Measurements from ENCODE around the gene LGALS7B.
"Not testable (repeated sequence)": the region's sequence is repeated elsewhere in the genome, so short reads cannot be mapped to it uniquely, and the experiment has no call there.

LGALS7B gene

DNA sequence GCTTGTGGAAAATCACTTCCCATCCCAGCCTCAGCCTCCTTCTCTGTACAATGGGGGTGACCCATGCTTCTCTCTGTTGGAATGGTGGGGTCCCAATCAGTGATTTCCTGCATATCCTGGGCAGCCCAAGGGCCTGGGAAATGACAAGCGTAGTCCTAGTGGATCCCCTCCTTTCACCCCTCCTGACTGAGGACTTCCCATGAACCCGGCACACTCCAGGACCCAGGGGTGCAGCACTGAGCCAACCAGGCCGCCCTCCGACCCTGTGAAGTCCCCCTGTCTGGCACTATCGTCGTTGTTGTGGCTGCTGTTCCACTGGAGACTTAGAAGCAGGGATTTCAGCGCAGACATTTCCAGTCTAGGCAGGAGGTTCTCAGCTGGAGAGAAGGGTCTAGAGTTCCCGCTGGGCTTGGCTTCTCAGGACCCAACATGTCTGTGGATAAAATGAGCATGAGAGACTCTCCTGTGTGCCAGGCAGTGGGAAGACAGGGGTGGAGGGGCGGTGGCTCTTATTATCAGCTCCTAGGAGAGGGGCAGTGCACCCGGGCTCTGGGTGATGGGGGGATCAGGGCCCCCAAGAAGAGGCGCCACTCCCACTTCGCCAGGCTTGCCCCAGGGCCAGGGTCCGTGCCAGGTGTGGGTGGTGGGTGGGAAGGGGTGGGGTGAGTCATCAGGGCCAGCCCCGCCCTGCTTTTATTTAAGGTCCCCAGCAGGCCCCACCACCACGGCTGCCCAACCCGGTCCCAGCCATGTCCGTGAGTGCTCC lies at the start of gene LGALS7B:
Gene LGALS7B (plus strand): TSS at position 723 of the 766 bp plus-strand sequence. CDS start 27 bp downstream, at position 750.
- DNase-seq (ENCODE audit: low read depth): no peak

- no peak for DNase-seq (ENCODE audit: low read depth)
Measured at GRCh38 chr19:38739440-38740256, 49.4 kb upstream of the LGALS7B start.

DNA sequence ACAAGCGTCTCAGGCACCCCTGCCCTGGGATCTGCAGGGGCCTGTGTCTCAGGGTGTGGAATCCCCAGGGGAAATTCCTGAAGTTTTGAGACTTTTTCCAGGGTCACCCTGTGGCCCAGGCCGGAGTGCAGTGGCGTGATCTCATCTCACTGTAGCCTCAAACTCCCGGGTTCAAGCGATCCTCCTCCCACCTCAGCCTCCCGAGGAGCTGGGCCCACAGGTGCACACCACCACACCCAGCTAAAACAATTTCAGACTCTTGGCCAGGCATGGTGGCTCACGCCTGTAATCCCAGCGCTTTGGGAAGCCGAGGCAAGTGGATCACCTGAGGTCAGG lies 48.8 kb upstream of the LGALS7B start:
- DNase-seq (ENCODE audit: low read depth): no peak

GRCh38 chr19:38740932-38741331 lies 48.1 kb upstream of the LGALS7B start:
- no peak for DNase-seq (ENCODE audit: low read depth)

DNA sequence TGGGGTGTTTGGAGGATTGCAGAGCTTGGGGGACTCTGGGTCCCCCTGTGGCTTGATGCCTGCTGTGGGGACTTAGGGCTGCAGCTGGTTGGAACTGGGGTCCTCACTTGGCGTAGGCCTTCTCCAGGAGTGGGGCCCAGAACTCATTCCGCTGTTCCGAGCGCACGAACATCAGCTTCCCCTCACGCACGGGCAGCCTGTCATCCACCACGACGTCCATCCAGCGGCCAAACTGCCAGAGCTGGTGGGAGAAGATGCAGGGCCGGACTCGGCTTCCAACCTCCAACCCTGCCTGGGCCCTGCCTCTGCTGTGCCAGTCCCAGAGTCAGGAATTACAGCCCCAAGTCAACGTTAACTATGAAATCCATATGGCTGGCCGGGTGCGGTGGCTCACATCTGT lies 47.3 kb upstream of the LGALS7B start:
- no peak for DNase-seq (ENCODE audit: low read depth)

DNA sequence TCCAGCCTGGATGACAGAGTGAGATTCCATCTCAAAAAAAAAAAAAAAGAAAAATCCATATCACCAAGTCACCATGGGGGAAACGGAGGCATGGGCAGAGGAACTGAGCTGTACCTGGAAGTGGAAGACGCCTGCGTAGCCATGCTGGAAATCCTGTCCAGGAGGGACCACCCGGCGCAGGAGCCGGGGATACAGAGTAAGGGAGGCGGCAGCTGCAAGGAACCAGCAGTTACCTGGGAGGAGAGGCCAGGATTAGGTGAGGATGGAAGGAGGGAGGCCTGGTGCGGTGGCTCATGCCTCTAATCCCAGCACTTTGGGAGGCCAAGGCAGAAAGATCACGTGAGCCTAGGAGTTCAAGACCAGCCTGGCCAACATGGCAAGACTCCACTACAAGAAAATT lies 46.7 kb upstream of the LGALS7B start:
- DNase-seq (ENCODE audit: low read depth): no peak

DNA sequence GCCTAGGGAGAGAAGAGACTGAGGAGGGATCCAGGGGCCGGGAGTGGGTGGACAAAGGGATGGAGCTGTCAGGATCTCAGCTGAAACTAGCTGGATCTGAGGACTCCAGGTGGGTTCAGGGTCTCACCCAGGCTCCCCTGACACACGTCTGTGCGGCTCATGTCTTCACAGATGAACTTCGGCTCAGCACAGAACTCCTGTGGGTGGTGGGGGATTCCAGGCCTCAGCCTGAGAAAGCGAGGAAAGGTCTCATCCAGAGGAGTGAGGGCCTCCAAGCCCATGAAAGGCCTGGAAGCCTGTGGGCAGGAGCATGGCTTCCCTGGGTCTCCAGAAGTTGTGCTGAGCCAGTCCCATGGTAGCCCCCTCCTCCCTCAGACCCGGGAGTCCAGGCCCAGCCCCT lies 46.1 kb upstream of the LGALS7B start:
- DNase-seq (ENCODE audit: low read depth): no peak

DNA sequence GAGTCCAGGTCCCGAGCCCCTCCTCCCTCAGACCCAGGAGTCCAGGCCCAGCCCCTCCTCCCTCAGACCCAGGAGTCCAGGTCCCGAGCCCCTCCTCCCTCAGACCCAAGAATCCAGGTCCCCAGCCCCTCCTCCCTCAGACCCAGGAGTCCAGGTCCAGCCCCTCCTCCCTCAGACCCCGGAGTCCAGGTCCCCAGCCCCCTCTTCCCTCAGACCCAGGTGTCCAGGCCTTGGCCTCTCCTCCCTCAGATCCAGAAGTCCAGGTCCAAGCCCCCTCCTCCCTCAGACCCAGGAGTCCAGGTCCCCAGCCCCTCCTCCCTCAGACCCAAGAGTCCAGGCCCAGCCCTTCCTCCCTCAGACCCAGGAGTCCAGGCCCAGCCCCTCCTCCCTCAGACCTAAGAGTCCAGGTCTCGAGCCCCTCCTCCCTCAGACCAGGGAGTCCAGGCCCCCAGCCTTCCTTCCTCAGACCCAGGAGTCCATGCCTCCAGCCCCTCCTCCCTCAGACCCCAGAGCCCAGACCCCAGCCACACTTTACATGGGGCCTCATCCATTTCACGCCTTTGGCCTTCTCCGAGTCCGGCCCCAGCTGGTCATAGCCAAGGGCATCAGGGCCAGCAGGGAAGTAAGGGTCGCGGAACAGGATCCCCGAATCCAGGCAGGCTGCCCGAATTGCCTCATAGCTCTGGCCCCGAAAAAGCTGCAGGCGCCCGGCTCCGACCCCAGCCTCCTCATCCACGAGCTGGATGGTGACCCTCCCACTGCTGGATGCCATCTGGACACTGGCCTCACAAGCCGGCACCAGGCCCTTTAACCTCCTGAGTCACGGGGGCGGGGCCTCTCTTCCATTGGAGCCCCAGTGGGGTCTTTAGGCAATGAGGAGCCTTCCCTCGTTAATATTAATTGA lies 45.4 kb upstream of the LGALS7B start:
- DNase-seq (ENCODE audit: low read depth): no peak

DNA sequence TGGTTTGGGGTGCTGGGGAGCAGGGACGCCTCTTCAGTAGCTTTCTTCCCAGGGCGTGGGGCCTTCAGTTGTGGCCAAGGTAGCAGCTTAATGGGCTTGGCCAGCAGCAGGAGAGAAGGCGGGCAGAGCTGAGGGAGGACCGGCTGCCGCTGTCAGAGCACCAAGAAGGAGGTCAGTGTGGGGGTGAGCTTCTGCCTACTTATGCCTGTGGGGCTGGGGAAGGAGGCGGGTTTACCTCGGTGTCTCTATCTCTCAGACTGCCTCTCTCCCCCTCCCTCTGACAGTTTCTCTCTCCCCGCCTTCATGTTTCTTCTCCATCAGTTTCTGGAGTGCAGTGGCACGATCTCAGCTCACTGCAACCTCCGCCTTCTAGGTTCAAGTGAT lies 44.7 kb upstream of the LGALS7B start, which contains the start of gene CAPN12:
Gene CAPN12 (minus strand): TSS at position 177 of the 384 bp plus-strand sequence. CDS start 309 bp downstream, outside the sequence.
- no peak for DNase-seq (ENCODE audit: low read depth)

- no peak for DNase-seq (ENCODE audit: low read depth)
Measured at GRCh38 chr19:38744874-38745273, 44.1 kb upstream of the LGALS7B start.

- no peak for DNase-seq (ENCODE audit: low read depth)
Measured at GRCh38 chr19:38745316-38745715, 43.7 kb upstream of the LGALS7B start.

DNA sequence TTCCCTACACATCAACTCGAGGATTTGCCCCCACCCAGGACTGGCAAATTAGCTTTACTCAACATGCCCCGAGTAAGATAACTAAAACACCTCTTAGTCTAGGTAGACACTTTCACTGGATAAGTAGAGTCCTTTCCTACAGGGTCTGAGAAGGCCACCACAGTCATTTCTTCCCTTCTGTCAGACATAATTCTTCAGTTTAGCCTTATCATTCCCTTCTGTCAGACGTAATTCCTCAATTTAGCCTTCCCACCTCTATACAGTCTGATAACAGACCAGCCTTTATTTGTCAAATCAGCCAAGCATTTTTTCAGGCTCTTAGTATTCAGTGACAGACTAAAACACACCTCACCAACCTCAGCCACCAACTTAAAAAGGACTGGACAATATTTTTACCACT lies 35.2 kb upstream of the LGALS7B start:
- DNase-seq (ENCODE audit: low read depth): not testable (repeated sequence)

GRCh38 chr19:38754196-38754595 lies 34.8 kb upstream of the LGALS7B start:
- not testable (repeated sequence) for DNase-seq (ENCODE audit: low read depth)

DNA sequence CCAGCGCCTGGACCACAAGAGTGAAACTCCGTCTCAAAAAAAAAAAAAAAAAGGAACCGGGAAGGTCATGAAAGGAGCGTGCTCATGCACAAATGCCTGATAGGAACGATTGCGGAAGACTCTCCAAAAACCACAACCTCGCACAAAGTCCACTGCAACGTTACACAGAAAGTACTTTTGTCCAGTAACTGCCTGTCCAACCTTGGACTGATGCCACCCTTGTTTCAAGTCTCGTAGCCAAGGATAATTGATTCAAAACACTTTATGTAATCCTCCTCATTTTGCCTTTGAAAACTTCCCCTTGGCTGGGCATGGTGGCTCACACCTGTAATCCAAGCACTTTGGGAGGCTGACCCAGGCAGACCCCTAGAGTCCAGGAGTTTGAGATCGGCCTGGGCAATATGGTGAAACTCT lies 29.4 kb upstream of the LGALS7B start:
- DNase-seq (ENCODE audit: low read depth): no peak

GRCh38 chr19:38760805-38761517 lies 28.0 kb upstream of the LGALS7B start:
- DNase-seq (ENCODE audit: low read depth): not testable (repeated sequence)

DNA sequence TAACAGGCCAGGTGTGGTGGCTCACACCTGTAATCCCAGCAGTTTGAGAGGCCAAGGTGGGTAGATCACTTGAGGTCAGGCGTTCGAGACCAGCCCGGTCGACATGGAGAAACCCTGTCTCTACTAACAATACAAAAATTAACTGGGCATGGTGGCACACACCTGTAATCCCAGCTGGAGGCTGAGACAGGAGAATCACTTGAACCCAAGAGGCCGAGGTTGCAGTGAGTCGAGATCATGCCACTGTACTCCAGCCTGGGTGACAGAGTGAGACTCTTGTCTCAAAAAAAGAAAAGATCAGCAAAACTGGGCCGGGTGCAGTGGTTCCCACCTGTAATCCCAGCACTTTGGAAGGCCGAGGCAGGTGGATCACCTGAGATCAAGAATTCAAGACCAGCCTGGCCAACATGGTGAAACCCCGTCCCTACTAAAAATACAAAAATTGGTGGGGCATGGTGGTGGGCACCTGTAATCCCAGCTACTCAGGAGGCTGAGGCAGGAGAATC lies 27.1 kb upstream of the LGALS7B start:
- DNase-seq (ENCODE audit: low read depth): not testable (repeated sequence)

DNA sequence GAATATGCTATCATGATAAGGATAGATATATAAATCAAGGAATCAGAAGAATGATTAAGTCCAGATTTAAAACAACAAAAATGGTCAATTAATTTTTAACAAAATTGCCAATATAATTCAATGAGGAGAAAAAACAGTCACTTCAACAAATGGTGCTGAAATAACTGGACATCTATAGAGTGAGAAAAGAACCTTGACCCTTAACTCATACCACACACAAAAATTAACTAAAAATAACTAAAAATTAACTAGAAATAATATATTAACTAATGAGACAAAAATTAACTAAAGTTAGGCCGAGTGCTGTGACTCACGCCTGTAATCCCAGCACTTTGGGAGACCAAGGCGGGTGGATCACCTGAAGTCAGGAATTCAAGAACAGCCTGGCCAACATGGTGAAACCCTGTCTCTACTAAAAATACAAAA lies 25.2 kb upstream of the LGALS7B start:
- DNase-seq (ENCODE audit: low read depth): no peak

- DNase-seq (ENCODE audit: low read depth): no peak
Measured at GRCh38 chr19:38765214-38765613, 23.8 kb upstream of the LGALS7B start.

GRCh38 chr19:38766276-38767047 lies 22.5 kb upstream of the LGALS7B start:
- no peak for DNase-seq (ENCODE audit: low read depth)

DNA sequence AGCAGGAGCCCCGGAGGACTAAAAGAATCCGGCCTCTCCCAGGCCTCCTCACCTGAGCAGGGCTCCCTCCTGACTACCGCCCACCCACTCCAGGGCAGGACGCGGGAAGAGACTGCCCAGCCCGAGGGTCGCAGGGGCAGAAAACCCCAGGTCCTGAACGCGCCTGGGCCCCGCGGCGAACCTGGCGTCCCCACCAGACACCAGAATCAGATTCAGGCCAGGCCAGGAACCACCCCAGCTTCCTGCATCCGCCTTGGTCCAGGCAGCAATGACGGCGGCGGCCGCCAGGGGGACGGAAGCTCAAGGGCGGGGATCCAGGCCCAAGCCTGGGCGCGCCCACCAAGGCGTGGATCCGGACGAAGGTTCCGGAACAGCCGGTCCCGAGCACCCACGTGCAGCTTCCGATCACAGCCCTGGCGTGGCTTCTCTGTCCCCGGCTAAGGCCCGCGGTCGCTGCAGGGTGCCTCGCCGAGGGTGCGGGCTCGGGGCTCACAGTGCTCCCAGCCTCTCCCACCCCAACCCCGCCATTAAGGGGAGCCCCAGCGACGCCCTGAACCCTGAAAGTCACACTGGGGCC lies 19.3 kb upstream of the LGALS7B start:
- DNase-seq (ENCODE audit: low read depth): peak; percentile 54

Data from ELR (cell line).